NCI-H2081 treated with DMSO at 0.1 percent for 48 hours (cell line): ENCODE data around the gene LYZL1.
"Not testable (repeated sequence)": the region's sequence is repeated elsewhere in the genome, so short reads cannot be mapped to it uniquely, and the experiment has no call there.

ENCODE experiments used
- DNase-seq: peaks from one replicate; lab custom pipeline; 2025; lab: John Stamatoyannopoulos, UW

Gene LYZL1

DNA sequence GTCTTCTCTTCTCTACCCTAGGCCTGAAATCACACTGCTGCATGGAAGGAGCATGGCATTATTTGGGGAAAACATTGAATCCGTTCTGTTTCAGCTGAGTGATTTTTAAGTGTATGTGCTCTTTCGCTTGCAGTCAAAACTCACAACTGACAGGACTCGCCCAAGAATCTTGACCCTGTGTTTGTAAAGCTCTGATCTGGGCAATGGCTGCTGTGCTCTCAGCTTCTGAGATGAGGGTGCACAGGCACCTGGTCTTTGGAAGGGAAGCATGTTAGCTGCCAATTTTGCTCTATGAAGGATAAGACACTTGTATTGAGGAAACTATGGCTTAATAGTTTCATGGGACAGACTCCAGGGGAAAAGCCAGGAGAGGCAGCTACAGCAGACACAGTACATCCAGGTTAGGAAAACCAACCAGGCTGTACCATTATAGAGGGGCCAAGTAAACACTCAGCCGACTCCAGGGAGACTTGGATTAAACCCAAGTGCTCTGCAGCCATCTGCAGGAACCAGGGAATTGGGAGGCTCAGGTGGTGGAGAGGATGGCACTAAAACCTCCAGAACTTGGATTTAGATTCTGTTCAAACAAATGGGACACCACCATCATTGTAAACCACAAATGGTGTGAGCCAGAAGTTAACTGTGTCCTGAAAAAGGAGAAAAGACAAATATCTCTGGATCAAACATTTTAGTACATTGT lies 43.3 kb downstream of the LYZL1 start:
- no peak for DNase-seq

DNA sequence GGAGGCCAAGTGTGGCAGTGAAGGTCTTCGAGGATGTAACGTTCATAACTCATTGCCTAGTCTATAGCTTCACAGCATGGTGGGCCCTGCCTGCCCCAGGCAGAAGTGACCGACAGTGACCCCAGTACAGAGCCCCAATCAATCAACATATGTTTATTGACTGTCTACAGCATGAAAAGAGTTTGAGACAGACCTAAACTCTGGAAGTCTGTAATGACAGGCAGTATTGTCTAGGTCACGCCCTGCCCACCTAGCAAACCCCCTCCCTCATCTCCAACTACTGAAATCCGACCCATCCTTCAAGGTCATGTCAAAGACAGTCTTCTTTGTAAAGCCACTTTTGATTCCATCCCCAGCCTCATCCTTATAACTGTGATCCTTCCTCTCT lies 43.9 kb downstream of the LYZL1 start:
- DNase-seq, result no peak

DNA sequence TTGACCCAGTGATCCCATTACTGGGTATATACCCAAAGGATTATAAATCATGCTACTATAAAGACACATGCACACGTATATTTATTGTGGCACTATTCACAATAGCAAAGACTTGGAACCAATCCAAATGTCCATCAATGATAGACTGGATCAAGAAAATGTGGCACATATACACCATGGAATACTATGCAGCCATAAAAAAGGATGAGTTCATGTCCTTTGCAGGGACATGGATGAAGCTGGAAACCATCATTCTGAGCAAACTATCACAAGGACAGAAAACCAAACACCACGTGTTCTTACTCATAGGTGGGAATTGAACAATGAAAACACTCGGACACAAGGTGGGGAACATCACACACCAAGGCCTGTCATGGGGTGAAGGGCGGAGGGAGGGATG lies 48.7 kb downstream of the LYZL1 start:
- DNase-seq, result not testable (repeated sequence)

DNA sequence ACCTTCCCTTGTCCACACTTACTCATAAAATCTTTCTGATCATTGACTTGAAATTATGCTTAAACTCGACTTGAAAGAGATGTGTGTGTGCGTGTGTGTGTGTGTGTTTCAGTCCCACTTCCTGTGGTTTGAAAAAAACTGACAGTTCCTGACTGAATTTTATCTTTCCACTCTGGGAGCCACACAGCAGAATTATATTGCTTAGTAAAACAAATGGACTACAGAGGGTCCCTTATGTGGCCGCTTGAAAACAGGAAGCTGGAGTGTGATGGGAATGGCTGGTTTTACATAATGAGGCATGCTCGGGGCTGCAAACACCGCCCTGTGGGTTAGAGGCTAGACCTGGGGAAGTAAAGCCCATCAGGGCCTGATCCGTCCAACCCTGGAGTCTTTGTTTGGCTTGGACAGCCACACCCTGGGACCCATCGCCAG lies 54.8 kb downstream of the LYZL1 start:
- DNase-seq, result no peak

DNA sequence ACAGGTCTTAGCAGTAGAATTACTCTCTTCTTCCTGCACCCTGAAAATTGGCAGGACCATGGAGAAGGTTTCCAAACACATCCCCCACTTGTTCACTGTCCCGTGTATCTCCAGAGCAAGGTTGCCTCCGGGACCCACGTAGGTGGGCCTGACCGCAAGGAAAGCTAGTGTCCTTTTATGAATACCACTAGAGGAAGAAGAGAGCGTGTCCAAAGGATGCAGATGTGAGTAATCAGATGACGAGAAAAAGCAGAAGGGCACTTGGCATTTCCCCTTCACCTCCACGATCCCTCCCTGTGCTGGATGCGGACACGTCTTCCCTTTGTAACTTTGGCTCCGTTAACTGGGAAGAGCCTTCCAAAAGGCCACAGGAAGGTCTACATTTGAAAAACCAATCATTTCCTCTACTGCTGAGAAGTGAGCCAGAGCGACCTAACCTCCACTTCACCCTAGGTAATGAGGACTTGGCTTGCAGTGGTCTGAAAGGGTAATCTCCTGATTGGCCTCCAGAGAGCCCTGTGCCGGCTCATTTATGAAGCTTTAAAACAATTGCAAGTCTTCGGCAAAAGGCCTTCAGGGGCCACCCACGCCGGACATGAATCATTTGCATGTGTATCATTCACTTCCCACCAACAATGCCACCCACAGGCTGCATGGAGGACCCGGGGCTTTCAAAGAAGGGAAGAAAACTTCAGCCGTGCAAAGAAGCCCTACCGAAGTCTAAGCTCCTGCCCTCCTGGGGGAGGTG lies 55.4 kb downstream of the LYZL1 start:
- DNase-seq, result no peak

DNA sequence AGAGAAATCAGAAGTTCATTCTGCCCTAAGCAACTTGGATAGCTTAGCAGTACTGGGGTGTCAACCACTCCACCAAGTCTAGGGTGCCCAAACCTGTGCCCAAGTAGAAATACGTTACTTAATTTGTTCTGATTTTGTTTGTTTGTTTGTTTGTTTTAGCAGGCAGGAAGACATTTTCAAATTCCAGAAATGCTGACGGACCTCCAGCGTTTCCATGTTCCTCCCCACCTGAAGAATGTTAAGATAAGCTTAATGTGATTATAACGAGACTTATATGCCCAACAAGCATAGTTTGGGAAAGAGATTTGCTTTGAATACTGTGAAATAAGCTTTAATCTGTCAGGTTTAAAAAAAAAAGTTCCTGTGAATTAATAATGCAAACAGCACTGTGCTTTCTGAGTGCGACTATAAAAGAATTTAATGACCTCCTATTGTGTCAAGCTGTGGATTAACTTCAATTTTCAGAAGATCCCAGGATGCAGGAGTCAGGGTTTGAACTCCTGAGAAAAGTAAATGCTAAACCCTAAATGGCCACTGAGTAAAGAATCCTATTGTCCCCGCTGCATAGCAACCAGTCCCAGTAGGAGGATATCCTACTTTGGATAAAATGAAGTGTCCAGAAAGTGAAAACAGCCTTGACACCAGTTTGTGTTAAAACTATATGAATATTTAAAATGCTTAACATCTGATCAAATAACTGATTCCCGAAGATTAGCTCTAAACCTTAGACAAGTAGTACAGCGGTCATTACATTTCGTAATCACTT lies 56.5 kb downstream of the LYZL1 start:
- DNase-seq, result no peak

DNA sequence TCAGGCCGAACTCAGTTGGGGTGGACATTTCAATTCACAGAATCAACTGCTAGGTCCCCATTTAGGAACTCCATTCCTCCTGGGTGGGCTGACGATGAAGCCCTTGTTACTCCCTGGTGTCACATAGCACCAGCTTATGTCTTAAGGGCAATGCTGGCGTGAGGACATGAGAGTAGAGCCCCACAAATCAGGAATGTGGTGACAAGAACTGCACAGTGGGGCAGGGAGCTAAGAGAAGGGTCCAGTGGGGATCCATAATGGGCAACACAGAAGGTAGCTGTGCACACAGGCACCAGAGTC lies 57.0 kb downstream of the LYZL1 start:
- no peak for DNase-seq

DNA sequence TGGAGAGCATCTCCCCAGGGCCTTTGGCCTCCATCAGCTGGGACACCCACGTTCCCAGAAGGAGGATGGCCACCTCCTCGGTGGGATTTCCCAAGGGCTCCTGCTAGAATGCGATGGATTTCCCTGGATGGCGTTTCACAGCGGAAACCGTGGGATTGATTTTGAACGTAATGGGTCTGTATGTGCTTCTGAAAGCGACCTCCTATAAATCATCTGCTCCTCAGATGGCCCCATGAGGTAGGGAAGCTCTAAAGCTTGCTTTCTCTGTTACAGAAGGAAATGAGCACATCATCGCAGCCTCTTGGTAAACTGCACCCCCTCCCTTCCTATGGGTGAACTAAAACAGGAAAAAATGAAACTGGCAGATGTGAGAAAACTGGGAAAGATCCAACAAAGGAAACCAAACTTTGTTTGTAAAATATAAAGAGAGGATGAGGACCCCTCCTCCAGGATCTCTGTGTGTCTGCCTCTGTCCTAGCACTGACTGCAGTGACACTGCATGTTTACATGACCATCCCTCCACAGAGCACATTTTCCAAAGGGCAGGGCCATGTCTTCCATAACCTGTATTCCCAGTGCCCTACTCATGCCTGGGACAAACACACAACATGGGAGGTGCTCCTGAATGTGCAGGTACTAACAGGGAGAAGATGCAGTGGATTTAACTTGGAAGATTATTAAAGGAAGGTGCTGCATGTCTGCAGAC lies 57.6 kb downstream of the LYZL1 start:
- DNase-seq, result no peak

DNA sequence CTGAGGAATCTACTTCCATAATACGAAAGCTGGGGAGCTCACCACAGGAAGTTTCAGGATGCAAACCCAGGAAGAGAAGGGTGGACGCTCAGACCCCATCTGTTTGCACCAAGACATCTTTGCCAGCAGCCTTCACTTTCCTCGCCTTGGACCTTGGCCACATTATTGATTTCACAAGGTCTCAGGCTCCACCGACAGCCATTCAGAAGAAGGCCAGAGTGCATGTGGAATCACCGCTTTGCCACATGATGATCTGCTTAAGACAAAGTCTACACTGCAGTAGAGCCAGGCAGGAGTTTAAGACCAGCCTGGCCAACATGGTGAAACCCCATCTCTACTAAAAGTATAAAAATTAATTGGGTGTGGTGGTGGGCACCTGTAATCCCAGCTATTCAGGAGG lies 60.0 kb downstream of the LYZL1 start:
- DNase-seq, result no peak

DNA sequence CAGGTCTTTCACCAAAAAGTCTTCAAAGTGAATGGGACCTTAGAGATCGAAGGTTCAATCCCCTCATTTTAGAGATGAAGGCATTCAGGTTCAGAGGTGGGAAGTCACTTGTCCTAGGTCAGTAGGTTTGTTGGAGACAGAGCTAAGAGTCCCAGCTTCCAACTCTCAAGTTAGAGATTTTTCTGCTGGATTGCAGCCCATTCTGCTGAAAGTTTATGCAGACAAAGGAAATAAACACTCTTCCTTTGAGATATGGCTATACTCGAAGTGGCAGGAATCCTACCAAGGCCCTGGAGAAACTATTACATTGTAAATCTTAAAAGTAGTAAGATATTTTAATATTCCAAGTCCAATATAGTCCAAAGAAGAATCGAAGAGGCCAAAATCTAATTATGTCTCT lies 64.4 kb downstream of the LYZL1 start:
- no peak for DNase-seq

DNA sequence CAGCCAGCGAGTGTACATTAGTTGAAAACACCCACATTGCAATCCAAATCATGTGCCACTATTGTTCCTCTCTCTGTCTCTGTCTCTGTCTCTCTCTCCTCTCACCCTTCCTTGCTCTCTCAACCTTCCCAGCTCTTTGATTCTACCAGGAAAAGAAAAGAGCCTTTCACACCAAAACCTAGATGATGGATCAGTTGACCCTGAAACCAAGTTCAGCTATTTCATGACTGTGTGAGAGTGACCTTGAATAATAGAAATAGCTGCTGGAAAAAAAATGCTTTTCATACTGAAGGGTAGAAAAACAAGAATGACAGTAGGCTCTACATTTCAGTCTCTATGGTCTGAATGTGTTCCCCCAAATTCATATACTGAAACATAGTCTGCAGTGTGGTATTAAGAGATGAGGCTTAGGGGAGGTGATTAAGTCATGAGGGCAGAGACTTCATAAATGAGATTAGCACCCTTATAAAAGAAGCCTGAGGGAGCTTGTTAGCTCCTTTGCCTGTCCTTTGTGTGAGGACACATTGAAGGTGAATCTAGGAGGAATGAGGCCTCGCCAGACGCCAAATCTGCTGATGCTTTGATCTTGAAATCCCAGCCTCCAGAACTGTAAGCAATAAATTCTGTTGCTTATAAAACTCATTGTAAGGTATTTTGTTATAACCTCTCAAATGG lies 65.2 kb downstream of the LYZL1 start:
- no peak for DNase-seq

DNA sequence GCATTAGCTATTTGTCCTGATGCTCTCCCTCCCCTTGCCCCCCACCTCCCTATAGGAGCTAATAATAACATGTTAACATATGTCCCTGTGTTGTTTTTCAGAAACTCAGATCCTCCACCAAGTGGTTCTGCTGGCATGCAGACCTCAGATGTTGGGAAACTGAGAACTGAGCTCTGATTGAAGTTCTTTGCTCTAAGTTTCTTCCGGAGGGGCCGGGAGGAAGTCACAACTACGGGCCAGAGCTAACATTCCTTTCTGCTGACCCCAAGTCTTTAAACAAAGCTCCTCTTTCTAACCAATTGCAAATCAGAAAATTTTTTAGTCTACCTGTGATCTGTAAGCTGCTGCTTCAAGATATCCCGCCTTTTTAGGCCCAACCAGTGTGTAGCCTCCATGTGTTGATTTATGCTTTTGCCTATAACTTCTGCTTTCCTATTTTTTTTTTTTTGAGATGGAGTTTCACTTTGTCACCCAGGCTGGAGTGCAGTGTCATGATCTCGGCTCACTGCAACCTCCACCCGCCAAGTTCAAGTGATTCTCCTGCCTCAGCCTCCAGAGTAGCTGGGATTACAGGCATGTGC lies 66.6 kb downstream of the LYZL1 start:
- DNase-seq, result no peak

DNA sequence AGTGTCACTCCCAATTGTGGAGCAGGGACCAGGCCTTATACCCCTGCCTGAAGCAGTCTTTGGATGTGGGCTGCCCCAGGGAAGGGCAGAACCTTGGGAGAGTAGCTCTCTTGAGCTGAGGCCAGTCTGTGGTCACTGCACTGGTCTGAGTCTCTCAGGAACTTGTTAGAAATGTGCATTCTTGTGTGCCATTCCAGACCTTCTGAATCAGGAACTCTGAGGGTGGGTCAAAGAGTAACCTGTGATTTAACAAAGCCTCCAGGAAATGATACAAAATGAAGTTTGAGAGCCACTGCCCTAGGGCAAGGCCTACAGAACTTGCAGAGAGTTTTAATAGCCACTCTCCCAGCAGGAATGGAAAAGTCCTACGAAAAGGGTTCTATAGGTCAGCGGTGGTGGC lies 68.1 kb downstream of the LYZL1 start:
- DNase-seq, result no peak

DNA sequence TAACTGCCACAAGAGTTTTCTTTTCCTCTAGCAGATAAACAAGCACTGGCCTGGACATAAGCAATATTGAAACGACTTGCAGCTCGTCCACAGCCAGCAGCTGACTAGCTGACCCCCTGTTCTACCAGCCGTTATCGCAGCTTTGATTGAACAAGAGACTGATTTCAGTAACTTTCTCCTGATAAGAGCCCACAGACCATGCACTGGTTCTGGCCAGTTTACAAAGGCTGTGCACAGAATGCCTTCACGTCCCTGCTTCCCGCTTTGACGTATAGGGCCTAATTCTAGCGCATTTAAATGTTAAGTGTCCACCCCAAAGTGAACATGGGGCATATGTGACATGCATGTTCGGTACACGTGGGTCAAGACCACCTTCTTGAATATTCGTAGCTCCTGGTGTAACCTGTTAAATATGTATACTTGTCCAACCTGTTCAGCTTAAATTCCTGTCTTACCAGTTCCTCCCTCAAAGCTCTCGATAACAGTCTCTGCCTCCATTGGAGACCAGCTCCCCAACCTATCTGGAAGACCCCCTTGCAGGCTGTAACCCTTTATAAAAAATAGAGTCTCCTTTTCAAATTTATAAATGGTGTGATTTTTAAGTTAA lies 69.2 kb downstream of the LYZL1 start:
- DNase-seq, result no peak

DNA sequence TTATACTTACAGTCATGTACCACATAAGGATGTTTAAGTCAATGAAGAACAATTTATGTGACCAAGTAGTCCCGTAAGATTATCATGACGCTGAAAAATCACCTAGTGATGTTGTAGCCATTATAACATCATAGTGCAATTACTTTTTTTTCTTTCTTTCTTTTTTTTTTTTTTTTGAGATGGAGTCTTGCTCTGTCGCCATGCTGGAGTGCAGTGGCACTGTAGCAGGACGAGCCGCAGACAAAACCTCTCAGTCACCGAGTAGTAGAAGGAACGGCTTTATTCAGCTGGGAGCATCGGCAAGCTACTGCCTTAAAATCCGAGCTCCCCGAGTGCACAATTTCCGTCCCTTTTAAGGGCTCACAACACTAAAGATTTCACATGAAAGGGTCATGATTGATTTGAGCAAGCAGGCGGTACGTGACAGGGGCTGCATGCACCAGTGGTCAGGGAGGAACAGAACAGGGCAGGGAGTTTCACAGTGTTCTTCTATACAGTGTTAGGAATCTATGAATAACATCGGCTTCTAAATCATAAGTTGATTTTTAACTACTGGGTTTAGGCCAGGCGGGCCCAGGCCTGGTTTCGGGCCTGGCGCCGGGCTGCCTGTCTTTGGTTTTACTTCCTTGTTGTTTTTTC lies 71.5 kb downstream of the LYZL1 start:
- DNase-seq, result not testable (repeated sequence)
